GM21526 (cell line): ENCODE results near the gene SATB1.

ENCODE experiments used
- ATAC-seq: cut with Tn5 transposase; IDR thresholded peaks from one replicate; pipeline ENCODE4 v1.9.1; 2021; ENCODE audit warnings: moderate library complexity; ENCODE audit not compliant: unreplicated experiment, low FRiP score

The SATB1 gene

DNA sequence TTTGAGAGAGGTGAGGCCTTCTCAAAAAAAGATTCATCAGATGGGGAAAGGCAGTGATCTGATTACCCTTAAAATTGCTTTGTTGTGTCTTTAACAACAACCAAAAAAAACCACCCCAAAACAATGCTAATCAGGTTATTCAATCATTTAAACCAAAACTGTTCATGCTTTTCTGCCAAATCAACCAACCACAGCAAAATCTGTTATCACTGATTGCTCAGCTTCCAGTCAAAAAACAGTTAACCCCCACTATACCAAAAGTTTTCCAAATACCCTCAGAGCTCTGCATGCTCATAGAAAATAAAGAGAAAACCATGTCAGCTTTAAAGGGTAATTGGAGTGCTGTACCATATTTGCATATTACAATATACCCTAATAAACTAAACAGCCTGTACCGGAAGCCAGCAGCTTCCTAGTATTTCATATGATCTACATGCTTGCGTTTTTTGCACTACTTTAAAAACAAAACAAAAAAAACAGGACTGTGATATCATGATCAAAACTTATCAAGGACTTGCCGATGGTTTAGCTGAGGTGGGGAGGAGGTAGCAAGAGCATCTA is 22.8 kb downstream of the SATB1 start:
- no peak for ATAC-seq

DNA sequence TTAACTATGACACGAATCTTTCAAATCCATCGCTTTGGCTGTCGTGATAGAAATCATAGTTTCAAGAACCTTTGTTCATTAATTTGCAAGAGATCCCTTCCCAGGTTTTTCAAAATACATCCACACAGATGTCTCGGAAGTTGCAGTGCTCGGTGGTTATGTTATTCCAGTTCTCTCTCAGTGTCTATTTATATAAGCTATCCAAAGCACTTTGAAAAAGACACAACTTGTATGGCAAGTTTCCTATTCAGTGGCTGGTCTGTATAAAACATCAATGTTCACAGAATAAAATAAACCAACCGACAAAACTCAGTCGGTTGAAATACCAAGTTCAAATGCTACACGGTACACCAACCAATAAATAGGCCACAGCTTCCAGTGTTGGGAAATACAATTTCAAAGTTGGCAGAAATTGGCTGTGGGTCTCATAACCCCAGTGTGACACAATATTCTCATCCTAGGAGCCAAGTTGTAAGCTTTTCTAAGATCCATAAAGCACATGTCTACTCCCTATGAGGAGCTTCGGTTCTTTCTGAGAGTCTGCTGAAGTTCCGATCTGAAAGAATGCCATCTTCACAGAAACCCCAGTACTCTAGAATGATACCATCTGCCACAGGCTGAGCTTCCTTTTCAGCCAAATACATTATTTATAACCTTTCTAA is 23.7 kb downstream of the SATB1 start:
- ATAC-seq: no peak

DNA sequence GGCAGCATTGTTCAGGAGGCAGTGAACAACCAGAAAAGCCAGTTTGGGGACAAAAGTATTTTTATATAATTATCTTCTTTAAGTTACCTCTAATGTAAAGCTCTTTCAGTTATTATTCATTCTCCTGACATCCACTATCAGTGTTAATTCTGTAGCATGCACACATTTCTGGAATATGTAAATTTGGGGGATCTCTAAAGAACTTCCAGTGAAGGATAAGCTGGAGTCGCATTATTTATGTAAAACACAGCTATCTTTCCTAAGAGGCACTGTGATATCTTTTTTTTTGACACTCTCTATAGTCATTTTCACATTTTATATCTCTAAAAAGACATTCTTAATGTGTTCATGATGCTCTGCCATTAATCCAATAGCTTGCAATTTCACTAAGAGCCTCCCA is 26.7 kb downstream of the SATB1 start:
- ATAC-seq: no peak

DNA sequence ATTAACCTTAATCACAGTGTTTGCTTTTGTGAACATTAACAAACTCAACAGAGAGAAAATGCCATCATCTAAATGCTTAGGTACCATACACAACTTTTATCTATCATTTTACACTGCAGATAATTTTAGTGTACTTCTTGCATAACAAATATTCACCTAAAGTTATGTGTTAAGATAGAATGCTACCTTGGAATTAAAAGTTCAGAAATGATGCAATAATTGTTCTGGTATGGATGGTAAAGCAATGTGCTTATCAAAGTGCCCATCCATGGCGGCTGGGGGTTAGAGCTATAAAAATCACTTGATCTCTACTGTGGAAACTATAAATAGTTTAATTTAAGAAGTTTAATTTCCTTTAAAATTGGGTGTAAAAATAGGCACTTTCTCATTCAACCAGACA is 28.7 kb downstream of the SATB1 start:
- no peak for ATAC-seq

DNA sequence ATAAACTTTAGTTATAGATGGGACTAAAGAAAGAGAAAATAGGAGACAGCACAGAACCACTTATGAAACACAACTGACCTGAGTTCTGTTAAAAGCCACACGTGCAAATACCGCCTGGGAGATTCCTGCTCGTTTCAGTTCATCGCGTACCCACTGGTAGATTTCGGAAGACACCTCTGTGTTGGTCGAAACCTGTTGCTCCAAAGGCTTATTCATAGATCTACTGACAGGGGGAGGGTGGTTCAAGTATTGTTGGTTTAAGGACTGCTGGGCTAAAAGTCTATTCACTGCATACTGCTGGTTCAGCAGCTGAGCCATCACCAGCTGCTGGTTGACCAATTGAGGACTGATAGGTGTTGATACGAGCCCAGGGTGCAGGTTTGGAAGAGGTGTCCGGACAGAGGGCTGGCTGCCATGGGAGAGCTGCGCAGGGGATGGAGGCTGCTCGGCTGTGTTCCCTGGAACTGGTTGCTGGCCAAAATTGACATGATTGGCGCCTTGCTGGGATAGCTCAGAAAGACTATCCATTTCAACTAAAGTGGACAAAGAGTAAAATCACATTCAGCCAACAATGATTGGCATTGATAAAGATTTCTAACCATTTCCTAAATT is 30.6 kb downstream of the SATB1 start:
- ATAC-seq: no peak

DNA sequence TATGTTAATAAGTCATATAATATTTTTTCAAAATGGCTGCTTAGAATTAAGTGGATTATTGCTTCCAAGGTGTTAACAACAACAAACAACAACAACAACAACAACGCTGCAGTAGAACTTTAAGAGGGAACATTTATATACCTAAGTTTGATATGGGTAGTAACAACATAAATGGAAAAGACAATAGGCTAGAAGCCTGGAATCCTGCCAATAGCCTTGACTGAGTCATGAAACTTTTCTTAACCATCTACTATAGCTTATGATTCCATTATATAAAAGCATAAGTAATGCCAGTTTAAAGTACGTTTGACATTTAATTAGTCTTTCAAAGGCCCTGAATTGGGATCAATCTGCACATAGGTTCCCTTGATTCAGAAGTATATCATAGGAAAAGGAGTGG is 31.2 kb downstream of the SATB1 start:
- no peak for ATAC-seq

DNA sequence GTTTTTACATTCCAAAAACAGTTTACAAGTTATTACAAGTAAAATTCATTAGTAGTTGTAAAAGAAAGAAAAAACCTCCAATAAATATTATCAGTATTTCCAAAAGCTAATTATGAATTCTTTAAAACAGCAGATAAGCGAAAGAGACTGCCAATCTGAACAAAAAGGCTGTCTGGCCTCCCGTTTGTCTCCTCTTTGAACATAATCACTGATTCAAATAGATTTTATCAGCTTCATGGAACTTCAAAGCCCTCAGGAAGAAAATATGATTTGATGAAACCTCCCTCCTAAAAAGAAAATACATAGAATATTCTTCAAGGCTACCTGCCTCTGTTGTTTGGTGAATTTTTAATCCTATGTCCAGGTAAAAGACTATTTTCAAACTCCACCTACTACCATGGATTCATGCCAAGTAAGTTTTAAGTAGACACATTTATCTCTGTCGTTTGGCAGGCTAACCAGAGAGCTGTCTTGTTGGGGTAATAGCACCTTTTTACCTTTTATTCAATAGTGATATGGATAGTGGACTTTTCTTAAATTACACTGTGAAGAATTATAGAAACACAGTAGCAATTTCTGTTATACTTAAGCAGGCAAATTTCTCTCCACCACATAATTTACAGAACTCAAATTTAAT is 35.0 kb downstream of the SATB1 start:
- ATAC-seq: no peak

DNA sequence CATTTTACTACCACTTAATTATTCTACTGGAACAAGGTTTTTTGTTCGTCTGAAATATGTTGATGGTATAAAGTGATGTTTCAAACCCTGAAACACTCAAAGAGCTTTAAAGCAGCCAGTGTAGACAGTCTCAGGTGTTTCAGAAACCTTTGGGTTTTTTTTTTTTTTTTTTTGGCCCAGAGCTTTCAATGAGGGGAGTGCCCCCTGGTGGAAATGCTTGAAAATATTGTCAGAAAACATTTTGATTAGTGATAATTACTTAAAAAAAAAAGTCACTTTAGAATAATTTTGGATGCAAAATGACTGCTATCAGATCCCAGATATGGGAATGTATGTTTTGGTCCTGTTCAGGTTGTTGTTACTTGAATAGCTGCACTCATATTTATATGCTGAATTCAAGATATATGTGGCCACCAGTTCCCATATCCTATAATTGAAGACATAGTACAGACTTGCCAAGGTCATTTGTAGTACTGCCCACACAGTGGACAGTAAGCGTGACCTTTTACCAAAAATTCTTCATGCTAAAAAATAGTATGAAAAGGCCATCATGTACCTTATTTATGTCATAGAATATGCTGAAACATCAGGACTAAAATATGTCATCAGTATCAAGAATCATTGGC is 35.9 kb downstream of the SATB1 start:
- ATAC-seq: no peak

DNA sequence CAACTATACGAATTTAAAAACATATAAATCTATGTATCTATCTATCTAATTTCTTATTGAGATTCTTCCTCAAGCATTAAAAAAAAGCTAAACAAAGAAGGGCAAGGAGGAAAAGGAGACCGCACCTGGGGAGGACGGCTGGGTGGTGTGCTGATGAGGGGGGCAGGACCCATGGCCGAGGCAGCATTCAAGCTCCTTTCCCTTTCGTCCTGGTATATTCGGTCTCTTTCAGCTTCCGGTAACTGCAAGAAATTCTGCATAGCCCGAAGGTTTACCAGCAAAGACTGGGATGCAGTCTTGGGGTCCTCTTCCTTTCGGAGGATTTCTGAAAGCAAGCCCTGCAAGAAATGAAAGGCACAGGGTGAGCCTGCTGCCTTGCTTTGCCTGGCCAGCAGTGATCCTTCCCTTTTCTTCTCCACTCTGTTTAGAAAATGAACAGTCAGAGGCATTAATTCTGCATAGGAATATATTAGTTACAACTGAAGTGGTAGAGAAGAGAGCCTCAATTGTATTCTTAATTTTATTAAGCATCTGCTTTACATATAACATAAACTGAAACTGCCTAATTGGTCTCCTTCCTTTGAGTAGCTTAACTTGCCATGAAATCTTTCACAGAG is 38.8 kb downstream of the SATB1 start:
- ATAC-seq: no peak

DNA sequence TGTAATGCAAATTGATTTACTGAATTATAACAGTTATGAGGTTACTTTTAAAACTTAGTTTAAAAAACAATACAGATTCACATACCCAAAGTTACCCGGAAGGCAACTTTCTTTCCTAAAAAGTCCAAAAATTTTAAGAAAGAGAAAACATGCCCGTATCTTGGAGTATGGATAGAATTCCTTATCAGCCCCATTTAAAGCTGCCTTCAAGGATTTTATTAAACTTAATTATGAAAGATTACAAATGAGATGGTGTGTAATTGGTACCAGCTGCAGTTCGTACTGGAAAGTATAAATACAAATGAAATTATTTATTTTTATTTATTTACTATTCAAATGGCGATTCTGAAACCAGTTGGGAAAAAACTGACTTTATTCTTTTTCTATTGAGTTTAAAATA is 39.4 kb downstream of the SATB1 start:
- ATAC-seq: no peak

DNA sequence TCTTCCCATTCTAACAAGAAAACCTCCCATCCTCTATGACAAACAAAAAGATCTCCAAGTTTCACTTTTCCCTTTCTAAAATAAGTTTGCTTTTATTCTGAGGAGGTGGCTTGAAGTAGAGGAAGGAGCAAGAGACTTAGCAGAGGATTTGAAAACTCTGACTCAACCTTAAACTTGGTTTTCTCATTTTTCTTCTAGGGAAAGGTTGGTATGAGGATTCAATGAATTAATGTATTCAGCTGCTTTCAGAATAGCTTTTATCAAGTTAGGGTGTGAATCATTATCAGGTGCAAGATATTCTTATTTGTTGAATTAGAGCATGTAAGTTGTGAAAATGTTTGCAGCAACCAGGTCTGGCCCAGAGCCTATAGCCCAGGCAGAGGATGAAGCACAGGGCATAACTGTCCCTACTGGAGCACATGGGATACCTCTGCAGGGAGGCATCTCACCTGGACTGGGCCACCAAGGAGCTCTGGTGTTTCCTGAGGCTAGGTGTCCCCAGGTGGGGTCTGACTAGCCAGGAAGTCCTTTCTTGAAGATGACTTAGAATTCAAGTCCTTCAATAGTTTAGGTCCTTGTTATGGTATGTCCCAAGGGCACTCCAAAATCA is 42.3 kb downstream of the SATB1 start:
- ATAC-seq: no peak

DNA sequence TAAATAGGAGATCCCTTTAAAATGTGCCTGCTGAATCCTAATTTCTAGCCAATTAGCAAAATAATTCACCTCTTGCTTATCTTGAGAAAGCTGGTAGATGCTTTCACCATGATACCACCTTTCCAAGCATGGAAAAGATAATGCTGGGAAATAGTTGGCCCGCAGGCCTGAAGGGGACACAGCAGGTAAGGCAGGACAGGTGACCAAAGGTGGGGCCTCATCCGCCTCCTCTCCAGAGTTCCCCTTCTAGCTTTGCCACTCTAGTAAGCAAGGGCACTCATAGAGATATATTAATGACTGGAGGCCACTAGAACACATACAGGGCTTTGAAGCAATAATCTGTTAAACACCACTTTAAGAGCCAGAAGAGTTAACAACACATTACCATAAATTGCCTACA is 45.5 kb downstream of the SATB1 start:
- no peak for ATAC-seq

DNA sequence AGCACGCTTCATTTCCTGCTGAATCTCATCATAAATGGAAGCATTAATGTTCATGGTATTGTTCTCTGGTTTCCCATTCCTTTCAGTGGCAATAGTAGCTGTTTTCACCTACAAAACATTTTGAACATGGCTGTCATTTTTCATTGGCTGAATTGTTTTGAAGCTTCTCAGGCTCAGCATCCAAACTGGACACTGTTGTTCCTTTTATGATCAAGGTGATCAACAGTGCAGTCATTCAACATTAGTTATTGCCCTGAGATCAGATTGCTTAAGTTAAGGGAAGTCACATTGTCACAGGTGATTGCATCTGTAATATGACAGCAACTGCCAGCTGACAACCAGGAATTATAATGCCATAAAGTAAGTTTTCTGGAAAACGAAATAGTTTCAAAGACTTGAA is 46.9 kb downstream of the SATB1 start:
- ATAC-seq: no peak

DNA sequence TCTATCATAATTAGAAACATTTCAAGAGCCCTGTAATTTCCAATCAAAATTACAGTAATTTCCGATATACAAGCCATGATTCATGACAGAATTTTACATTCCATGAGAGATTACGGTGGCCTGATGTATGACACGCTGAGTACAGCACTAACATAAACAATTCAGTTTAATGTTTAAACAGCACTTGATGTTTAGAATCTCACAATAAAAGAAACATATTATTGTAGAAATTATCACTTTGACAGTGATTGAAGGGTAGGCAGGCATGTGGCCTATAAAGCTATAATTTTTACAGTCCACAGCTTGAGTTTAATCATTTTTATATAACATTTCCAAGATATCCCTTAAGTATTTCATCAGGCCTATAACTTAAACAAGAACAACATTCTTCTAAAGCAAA is 48.5 kb downstream of the SATB1 start:
- ATAC-seq: no peak

DNA sequence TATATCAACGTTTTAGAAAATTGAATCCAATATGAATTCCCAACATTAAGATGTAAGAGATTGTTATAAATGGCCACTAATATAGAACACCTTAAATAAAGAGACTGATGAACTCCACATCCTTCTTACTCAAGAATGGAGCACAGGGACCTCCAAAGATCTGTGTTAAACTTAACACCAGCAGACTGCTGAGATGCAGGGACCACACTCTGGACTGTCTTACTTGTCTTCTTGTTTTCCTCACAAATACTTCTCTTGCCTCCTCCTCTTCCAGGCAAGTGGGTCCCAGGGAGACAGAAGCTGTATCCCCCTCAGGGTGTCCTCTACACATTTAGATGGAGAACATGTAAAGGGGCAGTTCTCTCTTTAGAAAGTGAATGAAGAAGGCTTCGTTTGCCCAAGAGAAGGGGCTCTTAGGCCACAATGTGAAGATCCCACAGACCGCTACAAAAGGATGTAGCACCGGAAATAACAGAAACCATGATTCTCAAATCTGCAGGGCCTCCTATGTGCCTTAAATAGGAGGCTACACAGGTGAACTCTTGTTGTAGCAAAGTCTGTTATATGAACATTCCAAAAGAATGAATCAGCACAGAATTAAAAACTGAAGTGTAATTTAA is 52.2 kb downstream of the SATB1 start:
- no peak for ATAC-seq

DNA sequence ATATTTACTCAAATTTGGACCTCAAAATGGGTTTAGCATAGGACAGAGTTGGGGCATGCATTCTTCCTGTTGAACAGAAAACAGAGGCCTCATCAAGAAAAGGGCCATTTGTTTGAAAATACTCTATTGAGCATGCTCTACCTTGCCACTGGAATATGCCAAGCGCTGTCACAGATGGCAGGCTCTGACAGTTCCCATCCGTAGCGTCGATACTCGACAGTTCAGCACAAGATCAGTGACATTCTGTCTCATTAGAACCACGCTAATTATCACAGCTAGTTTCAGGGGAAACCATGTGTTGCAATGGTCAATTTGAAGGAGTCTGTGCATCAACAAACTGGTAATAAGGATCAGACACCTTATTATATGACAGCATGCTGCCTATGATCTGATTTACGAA is 54.5 kb downstream of the SATB1 start:
- ATAC-seq: no peak

DNA sequence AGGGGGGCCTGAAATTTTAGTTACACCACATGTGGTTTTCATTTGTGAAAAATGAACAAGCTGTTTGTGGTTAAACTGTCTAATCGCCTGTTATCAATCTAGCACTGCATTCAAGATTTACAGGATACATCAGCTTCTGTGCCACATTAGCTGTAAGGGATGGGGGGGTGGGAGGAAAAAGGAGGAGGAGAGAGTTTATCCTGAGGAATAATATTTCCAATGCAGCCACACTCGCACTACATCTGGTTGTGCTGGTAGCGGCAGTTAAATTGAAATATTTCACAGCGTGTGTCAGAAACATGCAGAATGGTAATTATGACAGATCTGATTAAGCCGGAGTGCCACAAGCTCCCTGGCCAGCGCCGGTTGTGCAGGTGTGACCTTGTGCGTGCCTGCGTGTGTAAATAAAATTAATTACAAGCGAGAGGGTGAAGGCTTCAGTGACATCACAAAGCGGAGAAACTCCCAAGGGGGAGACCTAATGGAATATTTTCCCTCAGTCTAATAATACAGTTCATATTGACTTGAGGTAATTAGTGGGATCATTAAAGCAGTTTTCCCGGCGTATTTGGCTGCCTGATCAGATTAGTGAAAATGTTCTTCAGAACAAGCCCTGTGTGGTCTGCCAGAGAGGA is 55.5 kb downstream of the SATB1 start:
- ATAC-seq: no peak

DNA sequence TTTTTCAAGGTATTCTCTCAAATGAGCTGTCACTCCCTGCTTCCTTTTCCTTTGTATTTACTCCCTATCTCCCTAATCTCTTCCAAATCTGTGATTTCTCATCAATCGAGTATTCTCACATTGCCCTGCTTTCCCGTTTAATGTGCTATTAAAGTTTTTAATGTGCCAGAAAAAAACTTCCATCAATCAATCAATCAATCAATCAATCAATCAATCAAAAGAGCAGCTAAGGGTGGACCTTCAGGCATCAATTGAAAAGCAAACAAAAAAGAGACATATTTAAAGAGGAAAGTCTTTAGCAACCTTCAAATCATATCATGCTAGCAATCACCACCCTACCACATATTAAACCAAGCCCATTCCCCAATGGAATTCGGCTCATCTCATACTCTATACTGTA is 58.9 kb downstream of the SATB1 start:
- ATAC-seq: no peak

DNA sequence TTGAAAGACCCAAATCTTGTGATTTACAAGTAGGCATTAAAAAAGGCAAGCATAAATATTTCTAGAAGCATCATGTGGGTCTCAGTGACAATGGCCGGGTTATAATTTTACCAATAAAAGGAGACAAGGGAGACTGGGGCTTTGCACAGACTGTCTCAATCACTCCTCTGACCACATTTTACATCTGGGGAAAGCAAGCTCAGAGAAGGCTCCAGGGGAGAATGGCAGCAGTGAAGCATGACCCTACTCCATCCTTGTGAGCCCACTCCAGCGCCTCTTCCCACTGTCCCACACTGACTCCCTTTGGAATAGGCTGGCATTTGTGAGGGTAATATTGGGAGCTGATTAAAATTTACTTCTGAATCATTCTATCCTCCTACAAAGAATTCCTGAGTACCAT is 61.8 kb downstream of the SATB1 start:
- no peak for ATAC-seq

DNA sequence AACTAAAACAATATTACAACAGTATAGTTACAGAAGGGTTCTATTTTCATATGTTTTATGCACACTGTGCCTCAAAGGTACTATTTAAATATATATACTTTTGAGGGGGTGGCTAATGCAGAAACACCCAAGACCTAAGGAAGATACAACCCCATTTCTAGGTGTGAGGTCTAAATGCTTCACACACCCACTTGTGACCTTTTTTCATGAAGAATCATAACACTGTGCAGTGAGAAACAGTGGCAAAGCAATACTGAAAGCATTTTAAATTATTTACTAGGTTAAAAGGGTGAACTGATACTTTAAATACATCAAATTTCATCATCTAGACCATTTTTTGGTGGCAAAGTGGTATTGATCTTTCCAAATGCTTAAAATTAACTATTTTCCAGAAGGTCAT is 67.4 kb downstream of the SATB1 start:
- ATAC-seq: no peak
